SKM-1 (cell line): Measurements from ENCODE around the gene UBE2C.

ENCODE experiments used
- DNase-seq: peaks from one replicate; lab custom pipeline; 2025; ENCODE audit not compliant: unreplicated experiment; lab: John Stamatoyannopoulos, UW

UBE2C gene

GRCh38 chr20:45857882-45858216 is 45.4 kb downstream of the UBE2C start:
- no peak for DNase-seq

GRCh38 chr20:45859916-45860315 is 47.5 kb downstream of the UBE2C start:
- no peak for DNase-seq

GRCh38 chr20:45860560-45861220 is 48.2 kb downstream of the UBE2C start:
- DNase-seq = no peak

GRCh38 chr20:45861221-45862075 is 49.0 kb downstream of the UBE2C start:
- DNase-seq = no peak

- DNase-seq = no peak
These were observed 51.4 kb downstream of the UBE2C start for GRCh38 chr20:45863543-45864470.

- no peak for DNase-seq
These were observed 54.0 kb downstream of the UBE2C start for GRCh38 chr20:45866454-45866853.
